K562 (cell line): ENCODE data around the gene GPX2. TPM values are rescaled to one million over a fixed set of nuclear protein-coding genes. Genes with fewer than 3 reads are reported as not detected.

Experiments used
- BCOR ChIP-seq: fragments of 450-650 bp; IDR thresholded peaks from 2 replicates; pipeline ENCODE4 v1.6.1; 2016
- BRCA1 ChIP-seq, 2 experiments: fragments of 450-650 bp in 1 of 2; sonication (generic) in 1 of 2; formaldehyde crosslinking in 1 of 2; IDR thresholded peaks; 2 replicates each; pipeline versions ENCODE4 v1.5.0 to v1.6.1; 2017 to 2020; ENCODE audit warnings: mild to moderate bottlenecking in 1 of 2, missing genetic modification reagents in 1 of 2
- CHD4 ChIP-seq: fragments of 200-600 bp; sonication (generic); IDR thresholded peaks from 3 replicates; pipeline ENCODE4 v1.6.1; 2012; ENCODE audit warnings: low read depth, mild to moderate bottlenecking, mixed read lengths, low read length, inconsistent platforms; ENCODE audit not compliant: insufficient read depth, insufficient replicate concordance, poor library complexity, severe bottlenecking
- EP400 ChIP-seq: fragments of 450-650 bp; IDR thresholded peaks from 2 replicates; pipeline ENCODE4 v1.6.1; 2017; ENCODE audit warnings: antibody characterized with exemption, mild to moderate bottlenecking, moderate library complexity
- HDAC2 ChIP-seq: fragments of 450-650 bp; IDR thresholded peaks from 2 replicates; pipeline ENCODE4 v1.6.1; 2016; ENCODE audit warnings: mild to moderate bottlenecking
- MTA2 ChIP-seq: fragments of 450-650 bp; IDR thresholded peaks from 2 replicates; pipeline ENCODE4 v1.6.1; 2016; ENCODE audit warnings: low read depth
- SLC30A9 ChIP-seq: fragments of 250-450 bp; sonication (Bioruptor Pico); IDR thresholded peaks from 2 replicates; pipeline ENCODE4 v1.8.0; 2022; ENCODE audit warnings: mild to moderate bottlenecking, moderate library complexity
- polyA plus RNA-seq, 8 experiments: library from polyadenylated mRNA; depleted of rRNA in 4 of 8; stranded (reverse) in 5 of 8; unstranded in 3 of 8; fragments of >200 nt; fragmentation: Nextera tagmentation in 2 of 8; fragmentation: Illumina TruSeq in 1 of 8; extraction: Ambion mirVana in 2 of 8; extraction: Trizol in 1 of 8; gene quantifications; 2 replicates each; pipeline versions ENCODE4 v1.2.1 to v1.2.3, GENCODE V29; 2011 to 2014; ENCODE audit warnings: inconsistent platforms in 1 of 8, missing spikeins in 1 of 8
- total RNA-seq, 7 experiments: library from RNA; depleted of rRNA in 6 of 7; stranded (reverse); fragments of >200 nt in 6 of 7; fragmentation: Illumina TruSeq in 2 of 7; extraction: Trizol in 2 of 7; gene quantifications; 2 replicates each; pipeline versions ENCODE4 v1.2.1 to v1.2.3, GENCODE V29; 2011 to 2021; ENCODE audit warnings: low replicate concordance in 1 of 7
- TF ChIP-seq, protein P1 (sequence below): sonication (generic); formaldehyde crosslinking; IDR thresholded peaks from 2 replicates; pipeline ENCODE4 v1.8.0; 2022; ENCODE audit warnings: mild to moderate bottlenecking, missing genetic modification reagents
- TF ChIP-seq, protein P2 (sequence below): fragments of 450-650 bp; IDR thresholded peaks from 2 replicates; pipeline ENCODE4 v1.6.1; 2017; ENCODE audit warnings: antibody characterized with exemption
- TF ChIP-seq, protein P3 (sequence below): IDR thresholded peaks from 2 replicates; pipeline ENCODE4 v1.6.1; 2011; ENCODE audit not compliant: insufficient read length; ENCODE audit errors: extremely low read depth
- TF ChIP-seq, protein P4 (sequence below): fragments of 450-650 bp; IDR thresholded peaks from 2 replicates; pipeline ENCODE4 v1.6.1; 2016; ENCODE audit warnings: low read depth

Gene GPX2
- total and polyA plus RNA-seq, 9 of the 15 experiments (the other 6 are each of a cell fraction or from before 2014, with no cell fraction given): 0.24 TPM; not detected in 8

DNA sequence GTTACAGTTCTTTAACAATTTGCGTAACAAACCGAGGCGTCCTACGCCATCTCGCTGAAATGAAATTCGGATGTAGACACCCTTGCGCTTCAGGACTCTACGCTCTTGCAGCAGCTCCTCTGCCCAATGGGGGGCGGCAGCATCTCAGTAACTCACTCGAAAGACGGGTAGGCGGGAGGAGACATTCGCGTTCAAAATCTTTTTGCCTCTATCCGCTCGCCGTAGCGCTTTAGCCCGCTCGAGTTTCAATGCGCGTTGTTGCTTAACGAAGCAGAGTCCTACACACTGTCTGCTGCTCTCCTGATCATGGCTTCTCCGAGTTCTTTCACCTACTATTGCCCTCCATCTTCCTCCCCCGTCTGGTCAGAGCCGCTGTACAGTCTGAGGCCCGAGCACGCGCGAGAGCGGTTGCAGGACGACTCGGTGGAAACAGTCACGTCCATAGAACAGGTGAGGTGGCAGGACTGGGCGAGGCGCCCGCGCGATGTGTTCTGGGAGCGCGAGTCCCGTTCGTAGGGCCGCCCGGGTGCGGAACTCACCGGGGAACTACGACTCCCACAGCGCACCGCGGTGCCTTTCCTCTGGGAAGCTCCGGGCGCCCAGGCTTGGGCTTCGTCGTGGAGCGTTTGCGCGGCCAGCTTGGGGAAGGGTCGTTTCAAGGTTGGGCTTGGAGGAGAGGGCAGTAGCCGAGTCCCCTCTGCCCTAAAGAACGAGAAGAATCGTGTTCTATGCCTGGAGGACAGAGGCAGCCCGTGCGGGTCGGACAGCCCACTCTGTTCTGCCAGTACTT is 44.3 kb upstream of the GPX2 start, which contains the start of gene FNTB (continued):
- TF ChIP-seq, protein P1, sequence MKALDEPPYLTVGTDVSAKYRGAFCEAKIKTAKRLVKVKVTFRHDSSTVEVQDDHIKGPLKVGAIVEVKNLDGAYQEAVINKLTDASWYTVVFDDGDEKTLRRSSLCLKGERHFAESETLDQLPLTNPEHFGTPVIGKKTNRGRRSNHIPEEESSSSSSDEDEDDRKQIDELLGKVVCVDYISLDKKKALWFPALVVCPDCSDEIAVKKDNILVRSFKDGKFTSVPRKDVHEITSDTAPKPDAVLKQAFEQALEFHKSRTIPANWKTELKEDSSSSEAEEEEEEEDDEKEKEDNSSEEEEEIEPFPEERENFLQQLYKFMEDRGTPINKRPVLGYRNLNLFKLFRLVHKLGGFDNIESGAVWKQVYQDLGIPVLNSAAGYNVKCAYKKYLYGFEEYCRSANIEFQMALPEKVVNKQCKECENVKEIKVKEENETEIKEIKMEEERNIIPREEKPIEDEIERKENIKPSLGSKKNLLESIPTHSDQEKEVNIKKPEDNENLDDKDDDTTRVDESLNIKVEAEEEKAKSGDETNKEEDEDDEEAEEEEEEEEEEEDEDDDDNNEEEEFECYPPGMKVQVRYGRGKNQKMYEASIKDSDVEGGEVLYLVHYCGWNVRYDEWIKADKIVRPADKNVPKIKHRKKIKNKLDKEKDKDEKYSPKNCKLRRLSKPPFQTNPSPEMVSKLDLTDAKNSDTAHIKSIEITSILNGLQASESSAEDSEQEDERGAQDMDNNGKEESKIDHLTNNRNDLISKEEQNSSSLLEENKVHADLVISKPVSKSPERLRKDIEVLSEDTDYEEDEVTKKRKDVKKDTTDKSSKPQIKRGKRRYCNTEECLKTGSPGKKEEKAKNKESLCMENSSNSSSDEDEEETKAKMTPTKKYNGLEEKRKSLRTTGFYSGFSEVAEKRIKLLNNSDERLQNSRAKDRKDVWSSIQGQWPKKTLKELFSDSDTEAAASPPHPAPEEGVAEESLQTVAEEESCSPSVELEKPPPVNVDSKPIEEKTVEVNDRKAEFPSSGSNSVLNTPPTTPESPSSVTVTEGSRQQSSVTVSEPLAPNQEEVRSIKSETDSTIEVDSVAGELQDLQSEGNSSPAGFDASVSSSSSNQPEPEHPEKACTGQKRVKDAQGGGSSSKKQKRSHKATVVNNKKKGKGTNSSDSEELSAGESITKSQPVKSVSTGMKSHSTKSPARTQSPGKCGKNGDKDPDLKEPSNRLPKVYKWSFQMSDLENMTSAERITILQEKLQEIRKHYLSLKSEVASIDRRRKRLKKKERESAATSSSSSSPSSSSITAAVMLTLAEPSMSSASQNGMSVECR (CRISPR knock-in tag): peak; percentile 89
- TF ChIP-seq EP400 (peak; percentile 98), HDAC2 (peak; percentile 86), MTA2 (no peak), BCOR (peak; percentile 58; the same call in 1 of the 2 replicates), CHD4 (no peak), BRCA1 (IDR thresholded peaks at IDR 0.05) (no peak), BRCA1 (CRISPR knock-in tag; IDR thresholded peaks at IDR 0.05) (no peak), SLC30A9 (CRISPR knock-in tag) (no peak)
- TF ChIP-seq, protein P2, sequence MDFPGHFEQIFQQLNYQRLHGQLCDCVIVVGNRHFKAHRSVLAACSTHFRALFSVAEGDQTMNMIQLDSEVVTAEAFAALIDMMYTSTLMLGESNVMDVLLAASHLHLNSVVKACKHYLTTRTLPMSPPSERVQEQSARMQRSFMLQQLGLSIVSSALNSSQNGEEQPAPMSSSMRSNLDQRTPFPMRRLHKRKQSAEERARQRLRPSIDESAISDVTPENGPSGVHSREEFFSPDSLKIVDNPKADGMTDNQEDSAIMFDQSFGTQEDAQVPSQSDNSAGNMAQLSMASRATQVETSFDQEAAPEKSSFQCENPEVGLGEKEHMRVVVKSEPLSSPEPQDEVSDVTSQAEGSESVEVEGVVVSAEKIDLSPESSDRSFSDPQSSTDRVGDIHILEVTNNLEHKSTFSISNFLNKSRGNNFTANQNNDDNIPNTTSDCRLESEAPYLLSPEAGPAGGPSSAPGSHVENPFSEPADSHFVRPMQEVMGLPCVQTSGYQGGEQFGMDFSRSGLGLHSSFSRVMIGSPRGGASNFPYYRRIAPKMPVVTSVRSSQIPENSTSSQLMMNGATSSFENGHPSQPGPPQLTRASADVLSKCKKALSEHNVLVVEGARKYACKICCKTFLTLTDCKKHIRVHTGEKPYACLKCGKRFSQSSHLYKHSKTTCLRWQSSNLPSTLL: no peak
- TF ChIP-seq, protein P3, sequence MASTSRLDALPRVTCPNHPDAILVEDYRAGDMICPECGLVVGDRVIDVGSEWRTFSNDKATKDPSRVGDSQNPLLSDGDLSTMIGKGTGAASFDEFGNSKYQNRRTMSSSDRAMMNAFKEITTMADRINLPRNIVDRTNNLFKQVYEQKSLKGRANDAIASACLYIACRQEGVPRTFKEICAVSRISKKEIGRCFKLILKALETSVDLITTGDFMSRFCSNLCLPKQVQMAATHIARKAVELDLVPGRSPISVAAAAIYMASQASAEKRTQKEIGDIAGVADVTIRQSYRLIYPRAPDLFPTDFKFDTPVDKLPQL: no peak
- TF ChIP-seq, protein P4, sequence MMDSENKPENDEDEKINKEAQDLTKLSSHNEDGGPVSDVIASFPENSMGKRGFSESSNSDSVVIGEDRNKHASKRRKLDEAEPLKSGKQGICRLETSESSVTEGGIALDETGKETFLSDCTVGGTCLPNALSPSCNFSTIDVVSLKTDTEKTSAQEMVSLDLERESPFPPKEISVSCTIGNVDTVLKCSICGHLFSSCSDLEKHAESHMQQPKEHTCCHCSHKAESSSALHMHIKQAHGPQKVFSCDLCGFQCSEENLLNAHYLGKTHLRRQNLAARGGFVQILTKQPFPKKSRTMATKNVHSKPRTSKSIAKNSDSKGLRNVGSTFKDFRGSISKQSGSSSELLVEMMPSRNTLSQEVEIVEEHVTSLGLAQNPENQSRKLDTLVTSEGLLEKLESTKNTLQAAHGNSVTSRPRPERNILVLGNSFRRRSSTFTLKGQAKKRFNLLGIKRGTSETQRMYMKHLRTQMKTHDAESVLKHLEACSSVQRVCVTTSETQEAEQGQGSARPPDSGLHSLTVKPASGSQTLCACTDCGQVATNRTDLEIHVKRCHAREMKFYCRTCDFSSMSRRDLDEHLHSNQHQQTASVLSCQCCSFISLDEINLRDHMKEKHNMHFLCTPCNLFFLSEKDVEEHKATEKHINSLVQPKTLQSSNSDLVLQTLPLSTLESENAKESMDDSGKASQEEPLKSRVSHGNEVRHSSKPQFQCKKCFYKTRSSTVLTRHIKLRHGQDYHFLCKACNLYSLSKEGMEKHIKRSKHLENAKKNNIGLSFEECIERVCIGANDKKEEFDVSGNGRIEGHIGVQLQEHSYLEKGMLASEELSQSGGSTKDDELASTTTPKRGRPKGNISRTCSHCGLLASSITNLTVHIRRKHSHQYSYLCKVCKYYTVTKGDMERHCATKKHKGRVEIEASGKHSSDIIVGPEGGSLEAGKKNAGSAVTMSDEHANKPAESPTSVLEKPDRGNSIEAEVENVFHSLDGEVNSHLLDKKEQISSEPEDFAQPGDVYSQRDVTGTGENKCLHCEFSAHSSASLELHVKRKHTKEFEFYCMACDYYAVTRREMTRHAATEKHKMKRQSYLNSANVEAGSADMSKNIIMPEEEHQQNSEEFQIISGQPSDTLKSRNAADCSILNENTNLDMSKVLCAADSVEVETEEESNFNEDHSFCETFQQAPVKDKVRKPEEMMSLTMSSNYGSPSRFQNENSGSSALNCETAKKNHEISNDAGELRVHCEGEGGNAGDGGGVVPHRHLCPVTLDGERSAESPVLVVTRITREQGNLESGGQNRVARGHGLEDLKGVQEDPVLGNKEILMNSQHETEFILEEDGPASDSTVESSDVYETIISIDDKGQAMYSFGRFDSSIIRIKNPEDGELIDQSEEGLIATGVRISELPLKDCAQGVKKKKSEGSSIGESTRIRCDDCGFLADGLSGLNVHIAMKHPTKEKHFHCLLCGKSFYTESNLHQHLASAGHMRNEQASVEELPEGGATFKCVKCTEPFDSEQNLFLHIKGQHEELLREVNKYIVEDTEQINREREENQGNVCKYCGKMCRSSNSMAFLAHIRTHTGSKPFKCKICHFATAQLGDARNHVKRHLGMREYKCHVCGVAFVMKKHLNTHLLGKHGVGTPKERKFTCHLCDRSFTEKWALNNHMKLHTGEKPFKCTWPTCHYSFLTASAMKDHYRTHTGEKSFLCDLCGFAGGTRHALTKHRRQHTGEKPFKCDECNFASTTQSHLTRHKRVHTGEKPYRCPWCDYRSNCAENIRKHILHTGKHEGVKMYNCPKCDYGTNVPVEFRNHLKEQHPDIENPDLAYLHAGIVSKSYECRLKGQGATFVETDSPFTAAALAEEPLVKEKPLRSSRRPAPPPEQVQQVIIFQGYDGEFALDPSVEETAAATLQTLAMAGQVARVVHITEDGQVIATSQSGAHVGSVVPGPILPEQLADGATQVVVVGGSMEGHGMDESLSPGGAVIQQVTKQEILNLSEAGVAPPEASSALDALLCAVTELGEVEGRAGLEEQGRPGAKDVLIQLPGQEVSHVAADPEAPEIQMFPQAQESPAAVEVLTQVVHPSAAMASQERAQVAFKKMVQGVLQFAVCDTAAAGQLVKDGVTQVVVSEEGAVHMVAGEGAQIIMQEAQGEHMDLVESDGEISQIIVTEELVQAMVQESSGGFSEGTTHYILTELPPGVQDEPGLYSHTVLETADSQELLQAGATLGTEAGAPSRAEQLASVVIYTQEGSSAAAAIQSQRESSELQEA: peak; percentile 99
